GM12865 (cell line): ENCODE measurements around the gene INPP5K.
A peak's percentile ranks its signal among the peaks of the same experiment; 100 is the strongest.

ENCODE experiments used
- DNase-seq: peaks from one replicate; pipeline ENCODE4 v3.0.0; 2010; ENCODE audit warnings: low read depth
- H3K4me3 ChIP-seq: 2 replicates; pipeline ENCODE4 v1.5.1; 2011; ENCODE audit warnings: mild to moderate bottlenecking, low read depth, low read length, control low read depth
- TF ChIP-seq, protein P1 (sequence below): IDR thresholded peaks from 2 replicates; pipeline ENCODE4 v1.5.1; 2011; ENCODE audit warnings: low read length, control low read depth, low read depth, inconsistent platforms; ENCODE audit not compliant: insufficient read depth; ENCODE audit errors: missing control alignments

Gene INPP5K

GRCh38 chr17:1470071-1470754 lies 46.2 kb downstream of the INPP5K start:
- TF ChIP-seq, protein P1, sequence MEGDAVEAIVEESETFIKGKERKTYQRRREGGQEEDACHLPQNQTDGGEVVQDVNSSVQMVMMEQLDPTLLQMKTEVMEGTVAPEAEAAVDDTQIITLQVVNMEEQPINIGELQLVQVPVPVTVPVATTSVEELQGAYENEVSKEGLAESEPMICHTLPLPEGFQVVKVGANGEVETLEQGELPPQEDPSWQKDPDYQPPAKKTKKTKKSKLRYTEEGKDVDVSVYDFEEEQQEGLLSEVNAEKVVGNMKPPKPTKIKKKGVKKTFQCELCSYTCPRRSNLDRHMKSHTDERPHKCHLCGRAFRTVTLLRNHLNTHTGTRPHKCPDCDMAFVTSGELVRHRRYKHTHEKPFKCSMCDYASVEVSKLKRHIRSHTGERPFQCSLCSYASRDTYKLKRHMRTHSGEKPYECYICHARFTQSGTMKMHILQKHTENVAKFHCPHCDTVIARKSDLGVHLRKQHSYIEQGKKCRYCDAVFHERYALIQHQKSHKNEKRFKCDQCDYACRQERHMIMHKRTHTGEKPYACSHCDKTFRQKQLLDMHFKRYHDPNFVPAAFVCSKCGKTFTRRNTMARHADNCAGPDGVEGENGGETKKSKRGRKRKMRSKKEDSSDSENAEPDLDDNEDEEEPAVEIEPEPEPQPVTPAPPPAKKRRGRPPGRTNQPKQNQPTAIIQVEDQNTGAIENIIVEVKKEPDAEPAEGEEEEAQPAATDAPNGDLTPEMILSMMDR: no peak
- no peak for DNase-seq
- H3K4me3 ChIP-seq: no peak overlapping the region

DNA sequence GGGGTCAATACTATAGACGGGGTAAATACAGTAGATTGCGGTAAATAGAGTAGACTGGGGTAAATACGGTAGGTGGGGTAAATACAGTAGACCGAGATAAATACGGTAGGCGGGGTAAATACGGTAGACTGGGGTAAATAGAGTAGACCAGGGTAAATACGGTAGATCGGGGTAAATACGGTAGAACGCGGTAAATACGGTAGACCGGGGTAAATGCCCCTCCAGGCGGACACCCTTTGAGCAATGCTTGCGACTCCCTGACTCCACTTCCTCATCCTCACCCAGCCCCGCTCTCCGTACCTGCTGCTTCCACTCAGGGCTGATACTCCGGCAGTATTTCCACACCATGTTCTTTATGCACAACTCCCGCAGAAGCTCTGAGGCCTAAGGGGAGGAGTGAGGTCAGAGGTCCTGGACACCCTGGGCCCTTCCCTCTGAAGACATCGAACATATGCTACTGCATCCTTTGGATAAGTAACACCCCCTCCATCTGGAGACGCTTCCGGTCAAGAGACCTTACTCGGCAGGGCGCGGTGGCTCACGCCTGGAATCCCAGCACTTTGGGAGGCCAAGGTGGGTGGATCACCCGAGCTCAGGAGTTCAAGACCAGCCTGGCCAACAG lies 47.1 kb downstream of the INPP5K start:
- DNase-seq: no peak
- H3K4me3 ChIP-seq: no peak overlapping the region
- TF ChIP-seq, protein P1: no peak

DNA sequence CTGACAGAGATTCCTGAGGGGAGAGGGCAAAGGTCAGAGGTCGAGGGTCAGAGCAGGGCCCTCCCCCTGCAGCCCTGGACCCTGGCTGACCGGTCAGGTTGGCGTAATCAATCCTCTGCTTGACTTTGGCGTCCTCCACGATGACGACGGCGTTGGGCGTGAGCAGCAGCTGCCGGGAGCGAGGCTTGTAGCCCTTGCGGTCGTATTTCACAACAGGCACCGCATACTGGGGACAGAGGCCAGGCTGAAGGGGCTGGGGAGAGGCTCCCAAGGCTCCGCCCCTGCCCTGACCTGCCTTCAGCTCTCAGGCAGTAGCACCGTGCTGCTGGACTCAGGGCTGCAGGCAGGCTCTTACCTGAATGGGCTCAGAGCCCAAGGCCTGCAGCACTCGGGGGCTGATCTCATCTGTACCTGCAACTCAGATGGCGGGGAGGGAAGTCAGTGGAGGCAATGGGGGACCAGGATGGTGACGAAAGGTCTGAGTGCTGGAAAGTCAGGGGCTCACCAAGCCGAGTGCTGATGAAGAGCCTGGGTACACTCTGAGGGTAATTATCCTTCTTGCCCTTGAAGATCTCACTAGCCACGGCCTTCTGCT lies 48.4 kb downstream of the INPP5K start:
- TF ChIP-seq, protein P1: no peak
- no peak overlapping the region for H3K4me3 ChIP-seq
- DNase-seq: no peak

DNA sequence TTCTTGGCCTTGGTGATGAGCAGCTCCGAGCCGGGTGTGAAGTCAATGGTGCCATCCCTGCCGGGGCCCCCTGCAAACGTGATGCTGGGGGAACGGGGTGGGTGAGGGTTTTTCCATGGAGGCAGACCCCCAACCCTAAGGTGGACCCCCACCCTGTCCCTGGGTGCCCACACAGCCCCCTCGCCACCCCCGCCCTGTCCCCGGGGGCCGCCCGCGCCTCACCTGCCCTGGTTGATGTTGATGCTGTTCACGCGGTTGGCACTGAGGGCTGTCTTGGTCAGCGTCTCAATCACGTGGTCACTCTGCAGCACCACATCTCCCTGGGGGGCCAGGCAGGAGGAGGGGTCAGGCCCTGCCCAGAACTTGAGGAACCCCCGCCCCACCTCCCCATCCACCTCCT lies 49.2 kb downstream of the INPP5K start:
- TF ChIP-seq, protein P1: no peak
- DNase-seq: no peak
- no peak overlapping the region for H3K4me3 ChIP-seq

GRCh38 chr17:1464186-1464585 lies 52.2 kb downstream of the INPP5K start:
- no peak overlapping the region for H3K4me3 ChIP-seq
- TF ChIP-seq, protein P1: no peak
- no peak for DNase-seq

DNA sequence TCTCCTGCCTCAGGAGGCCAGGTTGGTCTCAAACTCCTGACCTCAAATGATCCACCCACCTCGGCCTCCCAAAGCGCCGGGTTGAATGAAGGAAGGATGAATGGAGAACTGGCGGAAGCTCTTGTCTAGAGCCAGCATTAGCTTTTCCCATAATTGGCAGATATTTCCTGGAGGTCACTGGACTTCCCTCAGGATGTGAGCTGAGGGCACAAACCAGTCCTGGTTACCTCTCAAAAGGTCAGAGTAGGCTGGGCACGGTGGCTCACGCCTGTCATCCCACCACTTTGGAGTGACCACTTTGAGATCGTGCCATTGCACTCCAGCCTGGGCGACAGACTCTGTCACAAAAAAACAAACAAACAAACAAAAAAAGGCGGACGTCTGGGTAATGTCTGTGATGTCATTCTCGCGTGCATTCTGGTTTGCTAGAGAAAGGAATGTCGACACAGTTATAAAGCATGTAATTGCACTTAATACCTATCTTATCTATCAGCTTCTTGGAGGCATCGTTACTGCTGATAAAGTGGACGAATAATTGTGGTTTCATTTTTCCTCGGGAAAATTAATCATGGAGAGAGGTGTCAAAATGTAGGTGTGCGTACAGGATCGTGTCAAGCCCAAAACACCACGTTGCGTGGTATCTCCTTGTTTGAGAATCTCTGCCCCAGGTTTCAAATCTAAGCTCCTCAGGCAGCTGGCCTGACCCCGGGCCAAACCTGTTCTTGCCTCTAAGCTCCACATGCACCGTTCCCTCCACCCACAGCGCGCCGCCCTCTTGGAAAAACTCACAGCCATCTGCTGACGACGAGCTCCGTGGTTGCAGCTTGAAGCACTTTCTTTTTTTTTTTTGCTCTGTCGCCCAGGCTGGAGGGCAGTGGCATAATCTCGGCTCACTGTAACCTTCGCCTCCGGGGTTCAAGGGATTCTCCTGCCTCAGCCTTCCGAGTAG lies 54.0 kb downstream of the INPP5K start:
- peak; percentile 32 for DNase-seq
- no peak overlapping the region for H3K4me3 ChIP-seq
- TF ChIP-seq, protein P1: no peak
